ENCODE results near the gene ARMC9. TPM values are rescaled to one million over a fixed set of nuclear protein-coding genes. Genes with fewer than 3 reads are reported as not detected.

Gene ARMC9
- total RNA-seq, 1 experiment from 2014 or later, result 16.4 TPM

GRCh38 chr2:231367178-231367577 is 168.7 kb downstream of the ARMC9 start:
- ChIA-PET CTCF (no interaction called here), POLR2A (no interaction called here), RAD21 (ENCODE audit: low non-redundant PET in 1 of 2, low total read pairs in 2 of 2, uncharacterized antibody in 2 of 2, unreplicated experiment in 2 of 2) (no interaction called here)
- Histone ChIP-seq H3K79me2 (ENCODE audit: insufficient read depth, low read length) (no peaks in the 10 kb centered on the region), H3K9me2 (ENCODE audit: insufficient read depth) (no peaks in the 10 kb centered on the region), H3K27ac (ENCODE audit: low read depth, low read length) (no peak overlapping the region), H4K20me1 (ENCODE audit: insufficient read depth) (no peaks in the 10 kb centered on the region), H3K4me1 (ENCODE audit: control insufficient read depth in 1 of 2, insufficient read depth in 2 of 2, low read length in 2 of 2) (peaks cover 4 to 12% of the 10 kb centered on the region in 2 experiments; a peak in 3 of 4 replicates), H2AFZ (ENCODE audit: low read depth, low read length, poor library complexity, severe bottlenecking) (no peak overlapping the region), H3K4me2 (ENCODE audit: low read length) (no peak overlapping the region), H3K4me3 (replicated peaks in 1 of 2; ENCODE audit: low read depth in 1 of 2, low read length in 2 of 2) (no peak overlapping the region), H3K27me3 (ENCODE audit: insufficient read depth, low read length) (no peaks in the 10 kb centered on the region), H3K9me3 (ENCODE audit: control insufficient read depth in 1 of 2, insufficient read depth in 1 of 2, low read depth in 1 of 2, low read length in 2 of 2) (no peaks in the 10 kb centered on the region), H3K9ac (ENCODE audit: low read length) (no peak overlapping the region), H3K36me3 (ENCODE audit: control insufficient read depth in 1 of 2, insufficient read depth in 2 of 2, low read length in 2 of 2) (no peaks in the 10 kb centered on the region)
- no peak for ATAC-seq
- DNase-seq (ENCODE audit: low read depth, low spot score), result no peak
- no TSS peak for BruUV-seq (replicated peaks)
- intact Hi-C loops (cut with micrococcal nuclease), result no loop called here
- TF ChIP-seq SIN3A (IDR thresholded peaks at IDR 0.05; ENCODE audit: low read depth) (no peak), EZH2phosphoT487 (IDR thresholded peaks at IDR 0.05; ENCODE audit: borderline replicate concordance) (no peak), POLR2A (IDR thresholded peaks at IDR 0.05; ENCODE audit: borderline replicate concordance, extremely low read depth, insufficient read depth, insufficient read length) (no peak), REST (IDR thresholded peaks at IDR 0.05; ENCODE audit: low read depth) (no peak)

- Histone ChIP-seq H3K4me2 (ENCODE audit: low read length) (no peak overlapping the region), H3K9me3 (ENCODE audit: control insufficient read depth in 1 of 2, insufficient read depth in 1 of 2, low read depth in 1 of 2, low read length in 2 of 2) (no peaks in the 10 kb centered on the region), H3K27ac (ENCODE audit: low read depth, low read length) (no peak overlapping the region), H3K9me2 (ENCODE audit: insufficient read depth) (no peaks in the 10 kb centered on the region), H3K9ac (ENCODE audit: low read length) (no peak overlapping the region), H3K4me3 (replicated peaks in 1 of 2; ENCODE audit: low read depth in 1 of 2, low read length in 2 of 2) (no peak overlapping the region), H3K27me3 (ENCODE audit: insufficient read depth, low read length) (no peaks in the 10 kb centered on the region), H3K4me1 (ENCODE audit: control insufficient read depth in 1 of 2, insufficient read depth in 2 of 2, low read length in 2 of 2) (peaks cover 4 to 15% of the 10 kb centered on the region in 2 experiments; a peak in 3 of 4 replicates), H2AFZ (ENCODE audit: low read depth, low read length, poor library complexity, severe bottlenecking) (no peak overlapping the region), H4K20me1 (ENCODE audit: insufficient read depth) (no peaks in the 10 kb centered on the region), H3K79me2 (ENCODE audit: insufficient read depth, low read length) (no peaks in the 10 kb centered on the region), H3K36me3 (ENCODE audit: control insufficient read depth in 1 of 2, insufficient read depth in 2 of 2, low read length in 2 of 2) (no peaks in the 10 kb centered on the region)
- ATAC-seq (no peak), DNase-seq (ENCODE audit: low read depth, low spot score) (no peak)
- CTCF ChIA-PET, result no interaction called here
- POLR2A ChIA-PET, result no interaction called here
- intact Hi-C loops (cut with micrococcal nuclease), result no loop called here
- no TSS peak for BruUV-seq (replicated peaks)
- RAD21 ChIA-PET (ENCODE audit: low non-redundant PET in 1 of 2, low total read pairs in 2 of 2, uncharacterized antibody in 2 of 2, unreplicated experiment in 2 of 2), result no interaction called here
- TF ChIP-seq TCF7L2 (IDR thresholded peaks at IDR 0.05; ENCODE audit: borderline replicate concordance, extremely low read depth, insufficient read depth, insufficient read length) (no peak), FOSL1 (IDR thresholded peaks at IDR 0.05; ENCODE audit: low read depth) (no peak), JUND (IDR thresholded peaks at IDR 0.05) (no peak), RAD21 (IDR thresholded peaks at IDR 0.05; ENCODE audit: low read depth) (no peak), EZH2 (IDR thresholded peaks at IDR 0.05) (no peak), ZFX (IDR thresholded peaks at IDR 0.05) (no peak), SP1 (IDR thresholded peaks at IDR 0.05; ENCODE audit: low read depth) (no peak), ATF3 (IDR thresholded peaks at IDR 0.05) (no peak), POLR2A (IDR thresholded peaks at IDR 0.05; ENCODE audit: borderline replicate concordance, extremely low read depth, insufficient read depth, insufficient read length) (no peak), SRF (IDR thresholded peaks at IDR 0.05; ENCODE audit: low read depth) (no peak), REST (IDR thresholded peaks at IDR 0.05; ENCODE audit: low read depth) (no peak)
These were observed 171.4 kb downstream of the ARMC9 start for GRCh38 chr2:231369580-231370428.
